Heart left ventricle (tissue), 16 donors: ENCODE data around the gene SETD6. TPM values are rescaled to one million over a fixed set of nuclear protein-coding genes. Genes with fewer than 3 reads are reported as not detected.
A peak's percentile ranks its signal among the peaks of the same experiment; 100 is the strongest.

Experiments used
- ATAC-seq, 4 donors: fragments of 200-7000 bp; cut with Tn5 transposase; one replicate each; pipeline ENCODE4 v1.9.1; 2020 to 2022; ENCODE audit warnings: moderate library complexity in 4 of 4, mild to moderate bottlenecking in 3 of 4, moderate number of reproducible peaks in 1 of 4
- DNase-seq, 5 donors: peaks; one replicate each; pipeline ENCODE4 v3.0.0-alpha.2; 2020
- H3K27ac ChIP-seq, 12 donors: fragments of 200-600 bp; sonication (generic) in 4 of 12; one replicate each; pipeline versions ENCODE4 v1.5.0 to v1.8.0; 2016 to 2022; ENCODE audit warnings: mild to moderate bottlenecking in 2 of 12
- H3K27me3 ChIP-seq, 9 donors: fragments of 200-600 bp; sonication (generic) in 2 of 9; one replicate each; pipeline versions ENCODE4 v1.5.1 to v1.8.0; 2016 to 2022; ENCODE audit warnings: mild to moderate bottlenecking in 3 of 9
- H3K36me3 ChIP-seq, 9 donors: fragments of 200-600 bp; sonication (generic) in 2 of 9; one replicate each; pipeline versions ENCODE4 v1.5.0 to v1.8.0; 2018 to 2022; ENCODE audit warnings: mild to moderate bottlenecking in 2 of 9
- H3K4me1 ChIP-seq, 12 donors: fragments of 200-600 bp; sonication (generic) in 4 of 12; one replicate each; pipeline versions ENCODE4 v1.5.0 to v1.8.0; 2016 to 2022; ENCODE audit warnings: mild to moderate bottlenecking in 3 of 12
- H3K4me3 ChIP-seq, 12 donors: fragments of 200-600 bp; sonication (generic) in 4 of 12; one replicate each; pipeline versions ENCODE4 v1.5.0 to v1.8.0; 2017 to 2022; ENCODE audit warnings: mild to moderate bottlenecking in 9 of 12, moderate library complexity in 4 of 12
- H3K9me3 ChIP-seq, 12 donors: fragments of 200-600 bp; sonication (generic) in 4 of 12; one replicate each; pipeline versions ENCODE4 v1.5.0 to v1.8.0; 2016 to 2022; ENCODE audit warnings: mild to moderate bottlenecking in 1 of 12
- POLR2A ChIP-seq, 2 donors: fragments of 450-650 bp; IDR thresholded peaks; one replicate each; pipeline ENCODE4 v1.6.1; 2017; ENCODE audit warnings: antibody characterized with exemption in 2 of 2, mild to moderate bottlenecking in 2 of 2, moderate library complexity in 2 of 2
- WGBS, 4 donors: extraction: QIAGEN DNeasy Blood & Tissue Kit in 2 of 4; methylation state at CpG; one replicate each; pipeline versions ENCODE4 v1.1.5 to v1.1.7; 2013 to 2018; 5-methylcytosine and 5-hydroxymethylcytosine counted together
- intact Hi-C, 10 donors: fragments of 100-400 bp; cut with DNase I; formaldehyde crosslinking; loops; one replicate each; pipeline versions ENCODE4 v1.11.1 to v1.14.2; 2022
- polyA plus RNA-seq, 2 donors: library from polyadenylated mRNA; stranded (reverse); fragments of 200-250 nt; gene quantifications; one replicate each; pipeline ENCODE4 v1.2.3, GENCODE V29; 2013
- total RNA-seq, 9 donors: library from RNA; depleted of rRNA in 2 of 9; stranded (reverse); fragments of >200 nt in 2 of 9; fragmentation: NEBNext Ultra II Directional in 3 of 9; extraction: Animal tissue kit (Norgen Biotek cat#: 25700) in 3 of 9; gene quantifications; one replicate each; pipeline versions ENCODE4 v1.1.0 to v1.2.4, GENCODE V29; 2016 to 2023
- TF ChIP-seq, protein P1 (sequence below), 12 donors: fragments of 200-600 bp; sonication (generic) in 4 of 12; IDR thresholded peaks; one replicate each; pipeline versions ENCODE4 v1.5.0 to v1.8.0; 2018 to 2022; ENCODE audit warnings: antibody characterized with exemption in 12 of 12, mild to moderate bottlenecking in 5 of 12
- donor health status: ischemic (EF 13 %, LVEDD 7.1; RV severe dilation, severe dysfunction).
- donor health status: healthy with polysubstance abuse.
- donor health status: DM: no; HTN: yes; CAD: no.
- donor health status: DM: no; HTN: no; CAD: no.
- donor health status: ischemic (EF 25% LVEDD 6.9; RV normal size, moderate dysfunction).
- donor health status: ischemic (EF 25% LVEDD 5.7; RV mildly dilated, moderate dysfunction).
- donor health status: healthy.
- donor health status: DM: yes; HTN: yes; CAD: no.
- donor health status: ischemic (EF 35%, LVEDD 5.7; RV mildly dilated, moderate dysfunction).
- donor health status: nonischemic (EF 11% LVEDD 7.7; RV severe dilation, severe dysfunction).
- donor health status: DM: yes; HTN: yes; CAD: no.
- donor health status: PGD.
- donor health status: ischemic (EF 29% LVEDD 5.4; RV normal size, mild dysfunction).
- donor health status: nonischemic (EF 23%, LVEDD 6.1; RV moderate dilation, normal function).

The SETD6 gene
- total and polyA plus RNA-seq, 11 donors = 10.1 to 18.0 (median 14.3) TPM

DNA sequence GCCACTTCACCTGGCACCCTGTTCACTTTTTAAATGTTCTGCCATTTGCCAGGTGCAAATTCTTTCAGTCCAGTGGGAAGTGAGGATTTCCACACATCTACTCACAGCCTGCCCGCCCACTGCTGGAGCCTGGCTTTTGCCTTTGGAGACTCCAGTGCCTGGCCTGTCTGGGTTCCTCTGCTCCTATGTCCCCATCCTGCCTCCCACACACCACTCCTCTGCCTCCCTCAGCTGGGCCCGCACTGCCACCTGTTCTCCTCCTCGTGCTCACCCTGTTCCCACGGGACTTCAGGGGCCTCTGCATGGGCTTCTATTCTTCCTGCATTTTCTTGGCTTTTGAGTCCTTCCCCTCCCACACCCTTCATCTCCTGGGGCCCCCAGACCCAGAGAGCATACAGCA, 23.3 kb upstream of the SETD6 start:
- Histone ChIP-seq H3K4me1 (peaks cover 0 to 80% (median 32%) of the 10 kb centered on the region in 12 donors), H3K9me3 (no peaks in the 10 kb centered on the region), H3K36me3 (peaks cover 0 to 19% (median 0%) of the 10 kb centered on the region in 9 donors), H3K27ac (peak overlapping the region in 1 of 12 donors; percentile 29), H3K27me3 (no peaks in the 10 kb centered on the region), H3K4me3 (no peak overlapping the region)
- TF ChIP-seq POLR2A (IDR thresholded peaks at IDR 0.05) = no peak
- TF ChIP-seq, protein P1, sequence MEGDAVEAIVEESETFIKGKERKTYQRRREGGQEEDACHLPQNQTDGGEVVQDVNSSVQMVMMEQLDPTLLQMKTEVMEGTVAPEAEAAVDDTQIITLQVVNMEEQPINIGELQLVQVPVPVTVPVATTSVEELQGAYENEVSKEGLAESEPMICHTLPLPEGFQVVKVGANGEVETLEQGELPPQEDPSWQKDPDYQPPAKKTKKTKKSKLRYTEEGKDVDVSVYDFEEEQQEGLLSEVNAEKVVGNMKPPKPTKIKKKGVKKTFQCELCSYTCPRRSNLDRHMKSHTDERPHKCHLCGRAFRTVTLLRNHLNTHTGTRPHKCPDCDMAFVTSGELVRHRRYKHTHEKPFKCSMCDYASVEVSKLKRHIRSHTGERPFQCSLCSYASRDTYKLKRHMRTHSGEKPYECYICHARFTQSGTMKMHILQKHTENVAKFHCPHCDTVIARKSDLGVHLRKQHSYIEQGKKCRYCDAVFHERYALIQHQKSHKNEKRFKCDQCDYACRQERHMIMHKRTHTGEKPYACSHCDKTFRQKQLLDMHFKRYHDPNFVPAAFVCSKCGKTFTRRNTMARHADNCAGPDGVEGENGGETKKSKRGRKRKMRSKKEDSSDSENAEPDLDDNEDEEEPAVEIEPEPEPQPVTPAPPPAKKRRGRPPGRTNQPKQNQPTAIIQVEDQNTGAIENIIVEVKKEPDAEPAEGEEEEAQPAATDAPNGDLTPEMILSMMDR (IDR thresholded peaks at IDR 0.05) = no peak
- ATAC-seq = no peak
- 49 to 61% (median 57%) methylated on average over 4 of the region's 4 CpGs for WGBS, 4 donors
- DNase-seq = peak in 1 of 5 donors; percentile 25
- intact Hi-C loops = no loop called here

DNA sequence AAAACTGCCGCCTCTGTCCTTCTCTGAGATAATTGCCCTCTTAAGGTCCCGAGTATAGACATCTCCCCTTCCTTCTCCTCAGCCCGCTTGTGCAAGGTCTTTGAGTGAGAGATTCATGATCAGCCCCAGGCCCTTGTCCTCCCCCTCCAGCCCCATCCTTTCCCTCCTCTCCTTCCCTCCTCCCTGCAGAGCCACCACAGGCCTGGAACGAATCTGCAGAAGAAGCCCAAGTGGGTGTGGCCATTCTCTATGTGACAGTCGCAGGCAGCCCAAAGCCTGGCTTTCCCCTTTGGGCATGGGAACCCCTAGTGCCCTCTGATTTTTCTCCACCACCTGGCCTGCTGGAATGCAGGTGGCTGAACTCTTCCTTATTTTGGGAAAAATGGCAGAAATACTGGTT, 22.6 kb upstream of the SETD6 start:
- intact Hi-C loops = no loop called here
- peaks cover 0 to 77% (median 29%) of the 10 kb centered on the region in 12 donors for H3K4me1 ChIP-seq
- no peaks in the 10 kb centered on the region for H3K9me3 ChIP-seq
- WGBS, 4 donors = 37 to 48% (median 44%) methylated on average over 5 of the region's 5 CpGs
- no peaks in the 10 kb centered on the region for H3K27me3 ChIP-seq
- H3K27ac ChIP-seq = peak overlapping the region in 4 of 12 donors; percentile 8 to 81 (median 14)
- H3K4me3 ChIP-seq = no peak overlapping the region
- H3K36me3 ChIP-seq = peaks cover 0 to 19% (median 0%) of the 10 kb centered on the region in 9 donors
- ATAC-seq (no peak), DNase-seq (peak in 1 of 5 donors; percentile 23)
- TF ChIP-seq, protein P1 (IDR thresholded peaks at IDR 0.05) = no peak
- no peak for TF ChIP-seq POLR2A (IDR thresholded peaks at IDR 0.05)

DNA sequence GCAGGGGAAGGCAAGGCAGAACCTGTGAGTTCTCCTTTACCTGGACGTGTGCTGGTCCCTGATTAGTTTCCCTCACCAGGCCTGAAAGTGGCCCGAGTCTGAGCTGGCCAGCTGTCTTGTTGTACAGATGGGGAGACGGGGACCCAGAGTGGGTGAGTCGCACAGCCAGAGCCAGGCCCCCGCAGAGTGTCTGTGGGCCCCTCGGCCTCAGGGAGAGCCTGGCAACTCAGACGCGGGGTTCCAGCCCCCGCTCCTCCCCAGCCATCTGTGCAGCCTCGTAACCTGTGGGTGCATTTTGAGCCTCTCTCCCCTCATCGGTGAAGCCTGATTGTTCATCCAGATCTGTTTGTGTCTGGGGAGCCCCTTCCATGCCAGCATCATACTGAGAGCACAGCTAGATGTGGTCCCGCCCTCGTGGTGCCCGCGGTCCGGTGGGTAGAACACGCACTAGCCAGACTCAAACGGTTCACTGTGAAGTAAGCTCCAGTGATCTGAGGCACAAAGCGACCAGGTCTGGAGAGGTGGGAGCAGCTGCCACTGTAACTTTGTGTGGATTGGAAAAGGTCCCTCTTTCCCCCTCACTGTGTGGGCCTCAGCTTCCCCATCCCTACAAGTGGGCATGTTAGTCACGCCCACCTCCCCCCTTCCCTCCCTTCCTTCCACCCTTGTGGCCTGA, 21.4 kb upstream of the SETD6 start:
- H3K4me1 ChIP-seq = peaks cover 0 to 76% (median 23%) of the 10 kb centered on the region in 12 donors
- ATAC-seq (no peak), DNase-seq (peak in 1 of 5 donors; percentile 21)
- intact Hi-C loops = no loop called here
- H3K27me3 ChIP-seq = no peaks in the 10 kb centered on the region
- no peak overlapping the region for H3K4me3 ChIP-seq
- no peak for TF ChIP-seq POLR2A (IDR thresholded peaks at IDR 0.05)
- TF ChIP-seq, protein P1 (IDR thresholded peaks at IDR 0.05) = no peak
- peak overlapping the region in 5 of 12 donors; percentile 38 to 81 (median 73) for H3K27ac ChIP-seq
- H3K36me3 ChIP-seq = peaks cover 0 to 19% (median 0%) of the 10 kb centered on the region in 9 donors
- 78 to 83% (median 81%) methylated on average over 18 to 20 of the region's 20 CpGs for WGBS, 4 donors
- no peaks in the 10 kb centered on the region for H3K9me3 ChIP-seq

- no peaks in the 10 kb centered on the region for H3K27me3 ChIP-seq
- TF ChIP-seq, protein P1 (IDR thresholded peaks at IDR 0.05) = peak; percentile 13 to 70 (median 42)
- TF ChIP-seq POLR2A (IDR thresholded peaks at IDR 0.05) = no peak
- intact Hi-C loops = no loop called here
- H3K4me3 ChIP-seq = peak overlapping the region in 9 of 12 donors; percentile 2 to 46 (median 25)
- ATAC-seq (peak; percentile 40 to 72 (median 60)), DNase-seq (peak in 4 of 5 donors; percentile 88 to 91 (median 90))
- peak overlapping the region in 11 of 12 donors; percentile 59 to 93 (median 76) for H3K27ac ChIP-seq
- WGBS, 4 donors = 1 to 3% (median 3%) methylated on average over 8 of the region's 8 CpGs
- H3K36me3 ChIP-seq = peaks cover 0 to 16% (median 0%) of the 10 kb centered on the region in 9 donors
- peaks cover 0 to 86% (median 23%) of the 10 kb centered on the region in 12 donors for H3K4me1 ChIP-seq
- no peaks in the 10 kb centered on the region for H3K9me3 ChIP-seq
Measured at GRCh38 chr16:58494981-58495520, 20.3 kb upstream of the SETD6 start.
